GM12878 (cell line): ENCODE data around the gene TXNRD3. TPM values are rescaled to one million over a fixed set of nuclear protein-coding genes. Genes with fewer than 3 reads are reported as not detected.

Experiments used
- ATAC-seq: fragments of 200-7000 bp; cut with Tn5 transposase; 3 replicates; pipeline ENCODE4 v1.9.1; 2020; ENCODE audit warnings: mild to moderate bottlenecking, moderate library complexity
- BruUV-seq: library from RNA; stranded (reverse); fragments of 400-500 nt; replicated peaks from 2 replicates; lab custom pipeline; 2021; lab: Mats Ljungman, UMichigan
- CTCF ChIA-PET: fragments of 300-600 bp; sonication (Branson Sonifier 250); formaldehyde crosslinking; extraction: SDS; loops from one replicate; lab custom pipeline; 2021; ENCODE audit warnings: inconsistent platforms; lab: Yijun Ruan, JAX
- POLR2A ChIA-PET: fragments of 350-600 bp; formaldehyde crosslinking; extraction: SDS; loops from one replicate; lab custom pipeline; 2021; ENCODE audit warnings: inconsistent platforms; lab: Charles Lee
- RAD21 ChIA-PET: fragments of 300-600 bp; sonication (Branson Sonifier 250); formaldehyde crosslinking; loops from one replicate; lab custom pipeline; 2023; ENCODE audit warnings: antibody characterized with exemption; ENCODE audit not compliant: unreplicated experiment; lab: Charles Lee
- SMC1A ChIA-PET: fragments of 300-600 bp; sonication (Branson Sonifier 250); formaldehyde crosslinking; loops from one replicate; lab custom pipeline; 2023; ENCODE audit not compliant: unreplicated experiment, uncharacterized antibody; lab: Charles Lee
- DNase-seq: peaks from one replicate; pipeline ENCODE4 v3.0.0-alpha.2; 2011; ENCODE audit warnings: low read depth, low spot score
- FAIRE-seq: peaks from 3 replicates; lab custom pipeline; 2011; peaks lifted over from hg19 to GRCh38; lab: Jason Lieb, UNC
- H2AFZ ChIP-seq: 2 replicates; pipeline ENCODE4 v1.6.0; 2011; ENCODE audit warnings: low read depth, low read length, control low read depth; ENCODE audit not compliant: control insufficient read depth
- H3K27ac ChIP-seq: 2 replicates; pipeline ENCODE4 v1.5.1; 2011; ENCODE audit warnings: control low read depth; ENCODE audit not compliant: control insufficient read depth, insufficient read depth
- H3K27me3 ChIP-seq, 2 experiments: replicated peaks in 1 of 2; 2 replicates each; pipeline versions ENCODE4 v1.6.0 to v1.6.1; 2011; ENCODE audit warnings: low read length in 1 of 2; ENCODE audit not compliant: control insufficient read depth in 2 of 2, insufficient read depth in 2 of 2
- H3K36me3 ChIP-seq, 2 experiments: 2 replicates each; pipeline ENCODE4 v1.5.1; 2011; ENCODE audit warnings: low read length in 1 of 2; ENCODE audit not compliant: control insufficient read depth in 2 of 2, insufficient read depth in 2 of 2
- H3K4me1 ChIP-seq: 2 replicates; pipeline ENCODE4 v1.6.1; 2011; ENCODE audit warnings: mild to moderate bottlenecking, low read length, moderate library complexity, mixed read lengths; ENCODE audit not compliant: control insufficient read depth, insufficient read depth
- H3K4me2 ChIP-seq: 2 replicates; pipeline ENCODE4 v1.6.0; 2011; ENCODE audit warnings: control low read depth; ENCODE audit not compliant: control insufficient read depth, insufficient read depth
- H3K4me3 ChIP-seq: fragments of 200-600 bp; sonication (generic); 2 replicates; pipeline ENCODE4 v1.5.1; 2016
- H3K79me2 ChIP-seq: 2 replicates; pipeline ENCODE4 v1.6.0; 2011; ENCODE audit warnings: low read length; ENCODE audit not compliant: control insufficient read depth, insufficient read depth
- H3K9ac ChIP-seq: 2 replicates; pipeline ENCODE4 v1.8.0; 2011; ENCODE audit warnings: low read length, control low read depth, mixed read lengths; ENCODE audit not compliant: control insufficient read depth, insufficient read depth
- H3K9me3 ChIP-seq: replicated peaks from 3 replicates; pipeline ENCODE4 v1.5.1; 2011; ENCODE audit warnings: mild to moderate bottlenecking, low read length; ENCODE audit not compliant: control insufficient read depth, insufficient read depth
- H4K20me1 ChIP-seq: 2 replicates; pipeline ENCODE4 v1.6.0; 2011; ENCODE audit not compliant: control insufficient read depth, insufficient read depth
- ATF7 ChIP-seq: fragments of 450-650 bp; IDR thresholded peaks from 2 replicates; pipeline ENCODE4 v1.6.1; 2016; ENCODE audit warnings: low read depth, mild to moderate bottlenecking
- BHLHE40 ChIP-seq, 2 experiments: fragments of 450-650 bp in 1 of 2; IDR thresholded peaks; 2 replicates each; pipeline ENCODE4 v1.6.1; 2011 to 2017; ENCODE audit warnings: low read depth in 2 of 2, borderline replicate concordance in 1 of 2, improper control_type of control experiment in 1 of 2, low read length in 1 of 2, mild to moderate bottlenecking in 1 of 2
- CBX3 ChIP-seq: fragments of 200-600 bp; sonication (generic); IDR thresholded peaks from 2 replicates; pipeline ENCODE4 v1.6.1; 2016; ENCODE audit warnings: low read depth, borderline replicate concordance
- CEBPB ChIP-seq, 2 experiments: fragments of 150-350 bp in 1 of 2; IDR thresholded peaks; 2 replicates each; pipeline ENCODE4 v1.6.1; 2012 to 2014; ENCODE audit warnings: low read depth in 2 of 2, low read length in 2 of 2, borderline replicate concordance in 1 of 2, inconsistent platforms in 1 of 2
- EZH2 ChIP-seq: IDR thresholded peaks from 2 replicates; pipeline ENCODE4 v1.6.1; 2012; ENCODE audit warnings: low read depth, mild to moderate bottlenecking, control low read depth, inconsistent platforms, low read length, borderline replicate concordance; ENCODE audit not compliant: control insufficient read depth
- GABPA ChIP-seq: IDR thresholded peaks from 2 replicates; pipeline ENCODE4 v1.6.1; 2014; ENCODE audit warnings: antibody characterized with exemption, low read depth, mild to moderate bottlenecking, inconsistent platforms
- JUND ChIP-seq: IDR thresholded peaks from 2 replicates; pipeline ENCODE4 v1.6.1; 2012; ENCODE audit warnings: low read depth, mild to moderate bottlenecking, low read length, improper control_type of control experiment, moderate library complexity
- MEF2B ChIP-seq: fragments of 450-650 bp; IDR thresholded peaks from 2 replicates; pipeline ENCODE4 v1.6.1; 2018; ENCODE audit warnings: mild to moderate bottlenecking, moderate library complexity; ENCODE audit not compliant: partially characterized antibody, poor library complexity, severe bottlenecking
- MYB ChIP-seq: fragments of 150-350 bp; IDR thresholded peaks from 2 replicates; pipeline ENCODE4 v1.6.1; 2014; ENCODE audit warnings: mild to moderate bottlenecking, low read depth, low read length, borderline replicate concordance
- POU2F2 ChIP-seq: IDR thresholded peaks from 3 replicates; pipeline ENCODE4 v1.6.1; 2011; ENCODE audit warnings: low read depth, mild to moderate bottlenecking, low read length, borderline replicate concordance
- RBBP5 ChIP-seq: fragments of 200-600 bp; sonication (generic); conservative IDR thresholded peaks from 2 replicates; pipeline ENCODE4 v1.6.1; 2016
- TCF3 ChIP-seq: IDR thresholded peaks from 2 replicates; pipeline ENCODE4 v1.6.1; 2012; ENCODE audit warnings: low read depth, mild to moderate bottlenecking, low read length, borderline replicate concordance; ENCODE audit not compliant: insufficient read depth
- ZNF24 ChIP-seq: fragments of 450-650 bp; IDR thresholded peaks from 2 replicates; pipeline ENCODE4 v1.6.1; 2017; ENCODE audit warnings: antibody characterized with exemption, mild to moderate bottlenecking
- ZNF274 ChIP-seq: IDR thresholded peaks from one replicate; pipeline ENCODE4 v1.8.0; 2011; ENCODE audit not compliant: insufficient read length, insufficient read depth
- ZNF384 ChIP-seq: IDR thresholded peaks from 2 replicates; pipeline ENCODE4 v1.6.1; 2012; ENCODE audit warnings: low read depth, mild to moderate bottlenecking, low read length, improper control_type of control experiment, borderline replicate concordance
- ZSCAN29 ChIP-seq: fragments of 450-650 bp; IDR thresholded peaks from 2 replicates; pipeline ENCODE4 v1.6.1; 2017; ENCODE audit warnings: mild to moderate bottlenecking, moderate library complexity
- WGBS: methylation state at CpG from one replicate; pipeline ENCODE4 v1.1.6; 2016; ENCODE audit warnings: low lambda C conversion rate; ENCODE audit not compliant: insufficient replicate concordance, insufficient coverage; ENCODE audit errors: missing lambda C conversion rate; 5-methylcytosine and 5-hydroxymethylcytosine counted together
- in situ Hi-C: fragments of 300-500 bp; cut with MboI; formaldehyde crosslinking; loops from 9 replicates; pipeline ENCODE4 v1.14.3; 2018; ENCODE audit warnings: mixed read lengths
- intact Hi-C: fragments of 100-400 bp; cut with micrococcal nuclease; formaldehyde crosslinking; loops from one replicate; pipeline ENCODE4 v1.14.2; 2022; ENCODE audit not compliant: unreplicated experiment
- polyA plus RNA-seq, 11 experiments: library from polyadenylated mRNA; depleted of rRNA in 4 of 11; unstranded in 6 of 11; stranded (reverse) in 5 of 11; fragments of >200 nt; fragmentation: Nextera tagmentation in 4 of 11; fragmentation: Illumina TruSeq in 1 of 11; extraction: Ambion mirVana in 4 of 11; extraction: Trizol in 1 of 11; gene quantifications; 1 replicate in 1 of 11; 2 replicates in 10 of 11; pipeline versions ENCODE4 v1.2.1 to v1.2.3, GENCODE V29; 2011 to 2016; ENCODE audit warnings: inconsistent platforms in 2 of 11, missing spikeins in 2 of 11, low read depth in 1 of 11
- total RNA-seq, 4 experiments: library from RNA; depleted of rRNA in 3 of 4; stranded (reverse); fragments of >200 nt in 3 of 4; fragmentation: Illumina TruSeq in 1 of 4; extraction: Trizol in 1 of 4; gene quantifications; 2 replicates each; pipeline versions ENCODE4 v1.2.1 to v1.2.3, GENCODE V29; 2013 to 2021
- TF ChIP-seq, protein P1 (sequence below): fragments of 450-650 bp; IDR thresholded peaks from 2 replicates; pipeline ENCODE4 v1.6.1; 2017; ENCODE audit warnings: mild to moderate bottlenecking
- TF ChIP-seq, protein P2 (sequence below): IDR thresholded peaks from 2 replicates; pipeline ENCODE4 v1.6.1; 2012; ENCODE audit warnings: low read length, inconsistent platforms
- TF ChIP-seq, protein P3 (sequence below): IDR thresholded peaks from 2 replicates; pipeline ENCODE4 v1.6.1; 2011; ENCODE audit warnings: borderline replicate concordance, low read depth, mild to moderate bottlenecking, moderate library complexity, mixed read lengths, low read length; ENCODE audit not compliant: insufficient read depth; ENCODE audit errors: extremely low read length
- TF ChIP-seq, protein P4 (sequence below): IDR thresholded peaks from 2 replicates; pipeline ENCODE4 v1.6.1; 2012; ENCODE audit warnings: low read depth, low read length, improper control_type of control experiment

The TXNRD3 gene
- total and polyA plus RNA-seq, 10 of the 15 experiments (the other 5 are each of a cell fraction or from before 2014, with no cell fraction given) = not detected

DNA sequence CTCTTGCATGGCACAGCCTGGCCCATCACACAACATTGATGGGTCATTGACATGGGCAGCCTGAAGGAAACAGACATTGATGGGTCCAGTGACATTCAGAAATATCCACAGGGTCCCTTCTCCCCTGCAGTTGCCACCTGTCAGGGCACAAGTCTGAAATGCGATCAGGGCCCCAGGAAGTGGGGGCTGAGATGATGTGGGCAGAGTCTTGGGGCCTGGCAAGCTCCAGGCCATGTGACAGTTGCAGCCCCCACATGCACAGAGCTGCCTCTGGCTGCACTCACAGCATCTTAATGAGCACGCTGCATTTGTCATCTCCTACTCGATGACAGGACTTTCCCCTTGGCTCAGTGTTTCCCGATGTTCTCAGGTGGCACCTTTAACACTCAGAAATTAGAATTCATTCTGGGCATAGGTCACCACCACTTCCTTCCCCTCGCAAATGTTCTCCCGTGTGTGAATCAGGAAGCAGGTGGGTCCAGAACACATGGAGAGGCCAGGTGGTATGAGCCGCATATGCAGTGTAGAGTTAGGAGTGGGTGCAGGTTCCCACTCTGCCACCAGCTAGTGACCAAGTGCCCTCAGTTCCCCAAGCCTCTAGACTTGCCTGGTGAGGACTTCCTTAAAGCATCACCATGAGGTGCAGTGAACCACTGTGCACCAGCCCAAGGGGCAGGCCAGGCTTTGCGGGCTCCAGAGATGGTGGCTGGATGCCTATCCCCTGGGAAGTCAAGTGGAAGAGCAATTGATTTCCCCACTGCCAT is 1.6 kb upstream of the TXNRD3 start:
- ChIA-PET RAD21 (no interaction called here), POLR2A (no interaction called here), CTCF (interaction anchor here (0.8 kb wide), 1 partner anchor 134 kb away, joined by 3 read pairs; no protein-coding TSS in a partner anchor), SMC1A (interaction anchor here (0.7 kb wide), 1 partner anchor 836 kb away, joined by 3 read pairs; no protein-coding TSS in a partner anchor)
- H3K79me2 ChIP-seq = no peaks in the 10 kb centered on the region
- no peak for TF ChIP-seq POU2F2
- TF ChIP-seq MYB = no peak
- TF ChIP-seq CBX3 = no peak
- TF ChIP-seq, protein P1, sequence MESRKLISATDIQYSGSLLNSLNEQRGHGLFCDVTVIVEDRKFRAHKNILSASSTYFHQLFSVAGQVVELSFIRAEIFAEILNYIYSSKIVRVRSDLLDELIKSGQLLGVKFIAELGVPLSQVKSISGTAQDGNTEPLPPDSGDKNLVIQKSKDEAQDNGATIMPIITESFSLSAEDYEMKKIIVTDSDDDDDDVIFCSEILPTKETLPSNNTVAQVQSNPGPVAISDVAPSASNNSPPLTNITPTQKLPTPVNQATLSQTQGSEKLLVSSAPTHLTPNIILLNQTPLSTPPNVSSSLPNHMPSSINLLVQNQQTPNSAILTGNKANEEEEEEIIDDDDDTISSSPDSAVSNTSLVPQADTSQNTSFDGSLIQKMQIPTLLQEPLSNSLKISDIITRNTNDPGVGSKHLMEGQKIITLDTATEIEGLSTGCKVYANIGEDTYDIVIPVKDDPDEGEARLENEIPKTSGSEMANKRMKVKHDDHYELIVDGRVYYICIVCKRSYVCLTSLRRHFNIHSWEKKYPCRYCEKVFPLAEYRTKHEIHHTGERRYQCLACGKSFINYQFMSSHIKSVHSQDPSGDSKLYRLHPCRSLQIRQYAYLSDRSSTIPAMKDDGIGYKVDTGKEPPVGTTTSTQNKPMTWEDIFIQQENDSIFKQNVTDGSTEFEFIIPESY = no peak
- TF ChIP-seq ZSCAN29 = no peak
- TF ChIP-seq, protein P2, sequence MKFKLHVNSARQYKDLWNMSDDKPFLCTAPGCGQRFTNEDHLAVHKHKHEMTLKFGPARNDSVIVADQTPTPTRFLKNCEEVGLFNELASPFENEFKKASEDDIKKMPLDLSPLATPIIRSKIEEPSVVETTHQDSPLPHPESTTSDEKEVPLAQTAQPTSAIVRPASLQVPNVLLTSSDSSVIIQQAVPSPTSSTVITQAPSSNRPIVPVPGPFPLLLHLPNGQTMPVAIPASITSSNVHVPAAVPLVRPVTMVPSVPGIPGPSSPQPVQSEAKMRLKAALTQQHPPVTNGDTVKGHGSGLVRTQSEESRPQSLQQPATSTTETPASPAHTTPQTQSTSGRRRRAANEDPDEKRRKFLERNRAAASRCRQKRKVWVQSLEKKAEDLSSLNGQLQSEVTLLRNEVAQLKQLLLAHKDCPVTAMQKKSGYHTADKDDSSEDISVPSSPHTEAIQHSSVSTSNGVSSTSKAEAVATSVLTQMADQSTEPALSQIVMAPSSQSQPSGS = no peak
- TF ChIP-seq TCF3 = no peak
- no peak for TF ChIP-seq ATF7
- TF ChIP-seq GABPA = no peak
- TF ChIP-seq ZNF24 = no peak
- TF ChIP-seq BHLHE40 (IDR thresholded peaks at IDR 0.05; ENCODE audit: borderline replicate concordance in 1 of 2, low read depth in 2 of 2, low read length in 1 of 2) = no peak
- no peak for TF ChIP-seq EZH2
- no peak for TF ChIP-seq JUND
- TF ChIP-seq ZNF384 = no peak
- TF ChIP-seq, protein P3, sequence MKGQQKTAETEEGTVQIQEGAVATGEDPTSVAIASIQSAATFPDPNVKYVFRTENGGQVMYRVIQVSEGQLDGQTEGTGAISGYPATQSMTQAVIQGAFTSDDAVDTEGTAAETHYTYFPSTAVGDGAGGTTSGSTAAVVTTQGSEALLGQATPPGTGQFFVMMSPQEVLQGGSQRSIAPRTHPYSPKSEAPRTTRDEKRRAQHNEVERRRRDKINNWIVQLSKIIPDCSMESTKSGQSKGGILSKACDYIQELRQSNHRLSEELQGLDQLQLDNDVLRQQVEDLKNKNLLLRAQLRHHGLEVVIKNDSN = no peak
- no peak for TF ChIP-seq RBBP5
- TF ChIP-seq CEBPB (IDR thresholded peaks at IDR 0.05; ENCODE audit: borderline replicate concordance in 1 of 2, low read depth in 2 of 2, low read length in 2 of 2) = no peak
- TF ChIP-seq ZNF274 = no peak
- TF ChIP-seq, protein P4, sequence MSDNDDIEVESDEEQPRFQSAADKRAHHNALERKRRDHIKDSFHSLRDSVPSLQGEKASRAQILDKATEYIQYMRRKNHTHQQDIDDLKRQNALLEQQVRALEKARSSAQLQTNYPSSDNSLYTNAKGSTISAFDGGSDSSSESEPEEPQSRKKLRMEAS = no peak
- no peak for TF ChIP-seq MEF2B
- no peak overlapping the region for H2AFZ ChIP-seq
- H3K27ac ChIP-seq = no peak overlapping the region
- in situ Hi-C loops (no loop called here), intact Hi-C loops (no loop called here)
- no peaks in the 10 kb centered on the region for H3K4me1 ChIP-seq
- ATAC-seq = no peak
- peaks cover 4 to 8% of the 10 kb centered on the region in 2 experiments for H3K27me3 ChIP-seq
- H3K4me2 ChIP-seq = no peak overlapping the region
- 18% methylated on average over 8 of the region's 8 CpGs for WGBS
- no peak overlapping the region for H3K9ac ChIP-seq
- H3K36me3 ChIP-seq = no peaks in the 10 kb centered on the region
- H4K20me1 ChIP-seq = no peaks in the 10 kb centered on the region
- H3K4me3 ChIP-seq = no peak overlapping the region
- no peak for DNase-seq
- no peaks in the 10 kb centered on the region; the same call in 2 of the 3 replicates for H3K9me3 ChIP-seq
- BruUV-seq = no TSS peak
- no peak for FAIRE-seq
